AML-193 (cell line): ENCODE results near the gene ZBTB44.

Source experiments
- DNase-seq, 2 experiments: peaks; one replicate each; lab custom pipeline; 2025; lab: John Stamatoyannopoulos, UW

Gene ZBTB44

GRCh38 chr11:130213143-130213978, 101.4 kb downstream of the ZBTB44 start:
- DNase-seq = peak in 1 of 2 experiments; percentile 14

GRCh38 chr11:130212431-130212961, 102.2 kb downstream of the ZBTB44 start:
- no peak for DNase-seq

GRCh38 chr11:130211781-130212401, 102.8 kb downstream of the ZBTB44 start:
- DNase-seq = no peak

DNA sequence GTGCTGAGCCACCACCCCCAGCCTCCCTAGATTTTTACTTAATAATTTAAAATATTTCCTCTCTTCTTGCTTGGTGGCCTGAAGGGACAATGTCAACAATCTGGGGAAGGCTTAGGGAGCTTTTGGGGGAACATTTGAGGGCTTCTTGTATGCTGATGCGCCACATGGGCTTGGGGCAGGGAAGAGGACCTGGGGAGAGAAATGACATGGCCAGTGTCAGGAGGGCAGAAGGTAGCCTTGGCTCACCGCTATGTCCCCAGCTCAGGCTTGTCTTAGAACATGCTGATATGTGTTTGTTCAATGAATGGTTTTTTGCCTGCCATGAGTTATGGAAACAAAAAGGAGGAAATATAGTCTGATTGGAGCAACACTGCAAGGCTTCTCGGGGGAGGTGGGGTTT, 103.6 kb downstream of the ZBTB44 start:
- DNase-seq = no peak

DNA sequence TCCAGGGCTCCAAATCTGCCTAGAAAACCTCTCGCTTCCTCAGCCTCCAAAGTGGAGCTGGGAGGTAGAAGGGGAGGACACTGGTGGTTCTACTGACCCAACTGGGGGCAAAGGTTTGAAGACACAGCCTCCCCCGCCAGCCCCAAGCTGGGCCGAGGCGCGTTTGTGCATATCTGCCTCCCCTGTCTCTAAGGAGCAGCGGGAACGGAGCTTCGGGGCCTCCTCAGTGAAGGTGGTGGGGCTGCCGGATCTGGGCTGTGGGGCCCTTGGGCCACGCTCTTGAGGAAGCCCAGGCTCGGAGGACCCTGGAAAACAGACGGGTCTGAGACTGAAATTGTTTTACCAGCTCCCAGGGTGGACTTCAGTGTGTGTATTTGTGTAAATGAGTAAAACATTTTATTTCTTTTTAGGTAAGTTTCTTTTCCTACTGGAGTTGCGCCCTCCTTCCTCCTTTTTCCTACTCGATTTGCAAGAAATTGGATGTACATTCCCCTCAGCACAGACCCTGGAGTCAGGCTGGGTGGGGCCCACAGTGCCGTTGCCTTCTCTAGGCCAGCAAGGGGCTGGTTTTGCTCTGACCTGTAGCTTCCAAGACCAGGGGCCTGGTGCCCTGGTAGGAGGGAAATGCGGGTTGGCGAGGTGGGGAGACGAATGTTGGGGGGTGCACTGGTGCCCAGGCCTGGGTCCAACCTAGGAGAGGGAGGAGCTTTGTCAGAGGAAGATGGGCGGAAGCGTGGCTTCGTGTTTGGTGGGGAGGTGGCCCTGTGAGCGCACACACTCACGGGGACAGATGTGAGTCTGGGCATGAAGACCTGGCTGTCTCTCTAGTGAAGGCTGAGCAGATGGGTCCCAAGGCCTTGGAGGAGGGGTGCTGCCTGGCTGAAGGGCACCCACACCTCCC, 104.5 kb downstream of the ZBTB44 start:
- no peak for DNase-seq

- no peak for DNase-seq
Measured at GRCh38 chr11:130209128-130209932, 105.4 kb downstream of the ZBTB44 start.

DNA sequence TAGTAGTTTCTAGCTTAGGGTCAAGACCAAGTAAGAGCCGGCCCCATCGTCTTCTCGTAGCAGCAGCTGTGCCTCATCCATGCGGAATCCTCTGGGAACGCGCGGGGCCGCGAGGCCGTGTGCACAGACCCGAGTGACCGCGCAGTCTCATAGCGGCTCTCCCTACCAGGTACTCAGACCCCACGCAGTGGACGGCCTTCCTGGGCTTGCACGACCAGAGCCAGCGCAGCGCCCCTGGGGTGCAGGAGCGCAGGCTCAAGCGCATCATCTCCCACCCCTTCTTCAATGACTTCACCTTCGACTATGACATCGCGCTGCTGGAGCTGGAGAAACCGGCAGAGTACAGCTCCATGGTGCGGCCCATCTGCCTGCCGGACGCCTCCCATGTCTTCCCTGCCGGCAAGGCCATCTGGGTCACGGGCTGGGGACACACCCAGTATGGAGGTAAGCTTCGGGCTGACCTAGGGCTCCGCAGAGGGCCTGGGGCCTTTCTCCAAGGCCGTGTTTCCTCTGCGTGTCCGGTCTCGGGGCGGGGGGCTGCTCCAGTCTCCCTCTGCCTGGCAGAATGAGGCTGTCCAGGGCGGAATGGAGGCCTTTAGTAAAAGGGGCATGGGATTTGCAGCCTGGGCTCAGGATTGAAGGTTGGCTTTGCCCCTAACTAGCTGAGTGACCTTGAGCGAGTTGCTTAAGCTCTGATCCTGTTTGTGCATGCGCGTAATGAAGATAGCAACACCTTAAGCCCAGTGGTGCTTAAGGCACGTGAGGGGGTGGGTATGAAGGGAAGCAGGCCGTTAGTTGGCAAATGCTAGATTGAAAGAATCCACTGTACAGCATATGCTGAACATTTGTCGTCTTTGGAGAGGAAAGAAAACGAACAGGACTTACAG, 106.2 kb downstream of the ZBTB44 start:
- no peak for DNase-seq

DNA sequence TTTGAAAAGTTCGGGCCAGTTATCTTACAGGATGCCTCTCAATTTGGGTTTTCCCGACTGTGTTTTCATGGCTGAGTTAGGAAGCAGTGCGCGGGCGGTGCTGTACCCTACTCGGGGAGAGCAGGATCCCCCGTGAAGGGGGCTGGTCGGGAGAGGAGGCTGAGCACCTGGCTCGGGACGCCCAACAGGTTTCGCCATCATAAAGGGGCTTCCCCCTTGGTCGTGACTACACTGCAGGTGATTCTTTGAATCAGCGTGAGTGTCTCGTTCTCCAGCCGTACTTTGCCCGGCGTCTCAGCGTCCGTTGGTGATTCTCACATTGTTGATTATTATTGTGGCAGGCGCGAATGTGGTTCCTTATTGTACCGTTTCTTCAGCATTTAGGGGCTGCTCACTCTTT, 108.6 kb downstream of the ZBTB44 start:
- no peak for DNase-seq

- DNase-seq = no peak
Measured at GRCh38 chr11:130204703-130205095, 110.0 kb downstream of the ZBTB44 start.

- no peak for DNase-seq
Measured at GRCh38 chr11:130203766-130204702, 110.7 kb downstream of the ZBTB44 start.

GRCh38 chr11:130202818-130203689, 111.7 kb downstream of the ZBTB44 start:
- DNase-seq = no peak

DNA sequence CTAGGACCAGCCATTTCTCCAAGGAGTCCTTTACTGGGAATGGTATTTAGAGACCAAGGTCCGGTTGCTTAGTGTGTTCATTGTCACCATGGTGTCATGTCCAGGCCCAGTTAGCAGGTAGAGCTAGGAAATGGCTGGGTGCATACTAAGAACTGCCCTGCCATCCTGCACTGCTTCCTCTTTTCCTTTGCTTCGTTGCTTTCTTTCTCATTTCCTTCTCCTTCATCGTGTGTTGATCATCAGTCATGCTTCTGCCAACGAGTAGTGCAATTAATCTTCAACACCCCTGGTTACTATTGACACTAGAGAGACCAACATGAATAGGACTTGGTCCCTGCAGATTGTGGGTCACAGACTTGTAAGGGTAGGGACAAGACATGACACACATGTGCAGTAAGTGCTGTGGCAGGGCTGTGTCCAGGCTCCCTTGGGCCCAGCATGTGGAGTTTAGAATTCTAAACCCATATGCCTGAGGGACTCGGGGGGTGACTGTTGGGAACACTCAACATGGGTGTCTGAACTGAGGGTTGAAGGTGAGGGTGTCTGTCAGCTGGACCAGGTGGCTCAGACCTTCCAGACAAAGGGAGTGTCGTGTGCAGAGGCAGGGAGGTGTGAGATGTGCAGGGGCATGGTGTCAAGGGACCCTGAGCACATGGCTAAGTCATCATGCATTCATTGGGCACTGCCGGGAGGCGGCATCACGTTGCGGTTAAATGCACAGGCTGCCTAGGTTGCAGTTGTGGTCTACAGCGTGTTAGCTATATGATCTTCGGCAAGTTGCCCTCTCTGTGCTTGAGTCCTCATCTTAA, 112.5 kb downstream of the ZBTB44 start:
- DNase-seq = peak; percentile 9 to 20

DNA sequence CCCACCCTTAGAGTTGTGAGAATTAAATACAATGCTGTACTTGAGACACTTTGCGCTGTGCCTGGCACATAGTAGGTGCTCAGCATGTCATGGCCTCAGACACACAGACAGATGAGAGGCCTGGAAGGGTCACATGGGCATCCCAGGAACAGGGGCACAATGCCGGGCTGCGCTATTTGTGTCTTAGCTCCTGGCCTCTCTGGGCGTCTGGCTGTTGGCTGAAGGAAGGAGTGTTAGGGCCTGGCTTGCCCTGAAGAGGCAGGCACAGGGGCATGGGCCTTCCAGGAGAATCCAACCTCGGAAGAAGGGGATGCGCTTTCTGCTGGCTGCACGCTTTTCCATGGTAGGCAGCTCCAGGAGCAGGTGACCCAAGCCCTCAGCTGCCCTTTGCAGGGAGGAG, 113.7 kb downstream of the ZBTB44 start:
- no peak for DNase-seq

- no peak for DNase-seq
Measured at GRCh38 chr11:130199792-130200191, 114.9 kb downstream of the ZBTB44 start.

DNA sequence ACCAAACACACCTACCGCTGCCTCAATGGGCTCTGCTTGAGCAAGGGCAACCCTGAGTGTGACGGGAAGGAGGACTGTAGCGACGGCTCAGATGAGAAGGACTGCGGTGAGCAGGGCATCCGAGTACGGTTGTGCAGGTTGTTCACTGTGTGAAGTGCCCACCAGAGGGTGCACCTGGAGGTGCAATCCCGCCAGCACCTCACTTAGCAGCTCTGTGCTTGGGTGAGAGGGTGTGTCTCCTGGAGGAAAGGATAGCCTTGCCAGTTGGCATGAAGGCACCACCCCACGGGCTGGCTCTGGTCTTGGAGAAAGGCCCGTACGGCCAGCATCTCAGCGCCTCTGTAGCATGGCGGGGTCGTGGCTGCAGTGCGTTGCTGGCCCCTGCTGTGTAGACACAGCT, 115.8 kb downstream of the ZBTB44 start:
- DNase-seq = no peak

DNA sequence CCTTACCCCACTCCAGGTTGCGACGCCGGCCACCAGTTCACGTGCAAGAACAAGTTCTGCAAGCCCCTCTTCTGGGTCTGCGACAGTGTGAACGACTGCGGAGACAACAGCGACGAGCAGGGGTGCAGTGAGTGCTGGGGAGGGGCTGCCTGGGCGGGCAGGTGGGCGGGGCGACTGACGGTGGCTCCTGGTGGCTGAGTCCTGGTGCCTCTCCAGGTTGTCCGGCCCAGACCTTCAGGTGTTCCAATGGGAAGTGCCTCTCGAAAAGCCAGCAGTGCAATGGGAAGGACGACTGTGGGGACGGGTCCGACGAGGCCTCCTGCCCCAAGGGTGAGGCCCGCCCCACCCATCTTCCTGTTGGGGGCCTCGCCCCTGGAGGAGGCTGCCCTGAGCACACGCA, 116.4 kb downstream of the ZBTB44 start:
- DNase-seq = no peak

DNA sequence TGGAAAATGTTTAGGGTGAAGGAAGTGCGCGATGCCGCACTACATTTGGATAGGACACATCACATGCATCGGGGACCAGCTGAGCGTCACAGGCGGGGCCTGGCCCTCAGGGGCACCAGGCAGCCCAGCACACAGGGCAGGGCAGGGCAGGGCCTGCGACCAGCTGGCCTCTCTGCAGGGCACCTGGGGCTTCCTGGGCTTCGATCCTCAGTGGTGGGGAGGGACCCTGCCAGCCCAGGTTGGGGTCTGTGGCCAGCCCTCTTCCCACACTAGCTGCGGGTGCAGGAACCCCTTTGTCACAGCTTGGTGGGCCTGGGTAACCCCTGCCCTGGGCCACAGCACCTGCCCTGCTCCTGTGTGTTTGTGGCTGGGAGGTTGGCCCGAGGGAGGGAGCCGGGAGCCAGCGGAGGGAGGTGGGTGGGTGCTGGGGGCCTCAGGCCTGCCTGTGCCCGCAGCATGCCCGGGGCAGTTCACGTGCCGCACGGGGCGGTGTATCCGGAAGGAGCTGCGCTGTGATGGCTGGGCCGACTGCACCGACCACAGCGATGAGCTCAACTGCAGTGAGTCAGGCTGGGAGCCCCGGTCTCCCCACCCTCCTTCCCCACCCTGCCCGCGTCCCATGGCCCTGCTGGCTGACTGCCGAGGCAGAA, 117.2 kb downstream of the ZBTB44 start:
- no peak for DNase-seq
